ENCODE measurements around the gene SMARCA4. TPM values are rescaled to one million over a fixed set of nuclear protein-coding genes. Genes with fewer than 3 reads are reported as not detected.

The SMARCA4 gene
- total RNA-seq, 1 experiment from 2014 or later: 261 TPM

DNA sequence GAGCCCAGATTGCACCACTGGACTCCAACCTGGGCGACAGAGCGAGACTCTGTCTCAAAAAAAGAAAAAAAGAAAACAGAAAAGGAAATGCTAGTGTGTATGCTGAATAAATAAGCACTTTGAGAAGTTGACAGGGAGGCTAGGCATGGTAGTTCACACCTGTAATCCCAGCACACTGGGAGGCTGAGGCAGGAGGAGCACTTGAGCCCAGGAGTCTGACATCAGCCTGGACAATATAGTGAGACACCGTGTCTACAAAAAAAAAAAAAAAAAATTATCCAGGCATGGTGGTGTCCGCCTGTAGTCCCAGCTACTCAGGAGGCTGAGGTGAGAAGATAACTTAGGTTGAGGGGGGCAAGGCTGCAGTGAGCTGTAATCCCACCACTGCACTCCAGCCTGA is 109.3 kb downstream of the SMARCA4 start:
- Histone ChIP-seq H3K18ac (ENCODE audit: insufficient read length, low read depth, low read length) (no peak overlapping the region), H3K27ac (ENCODE audit: insufficient read length, low read depth, low read length) (no peak overlapping the region), H2BK12ac (ENCODE audit: insufficient read length, low read depth, low read length) (no peak overlapping the region), H2BK20ac (ENCODE audit: low read depth, low read length, poor library complexity, severe bottlenecking) (no peak overlapping the region), H4K8ac (replicated peaks; ENCODE audit: insufficient read length, low read depth, low read length) (no peak overlapping the region), H3K4ac (ENCODE audit: low read depth, low read length) (no peak overlapping the region), H3K23ac (ENCODE audit: insufficient read length, low read depth, low read length) (no peak overlapping the region), H3K79me2 (ENCODE audit: insufficient read depth, low read length) (no peaks in the 10 kb centered on the region), H3T11ph (ENCODE audit: low read length) (no peak overlapping the region), H4K5ac (ENCODE audit: insufficient read length, low read depth, low read length) (no peak overlapping the region), H3K4me2 (ENCODE audit: insufficient read depth, insufficient read length, low read length) (no peak overlapping the region), H3K56ac (ENCODE audit: insufficient read length, low read depth, low read length) (no peak overlapping the region), H3K27me3 (ENCODE audit: insufficient read depth, low read length) (no peaks in the 10 kb centered on the region), H4K91ac (ENCODE audit: insufficient read length, low read depth, low read length) (no peak overlapping the region), H2AK5ac (ENCODE audit: insufficient read length, low read length) (no peak overlapping the region), H2AFZ (ENCODE audit: low read length) (no peak overlapping the region), H4K20me1 (ENCODE audit: control insufficient read depth, insufficient read depth, insufficient read length) (peaks cover under 1% of the 10 kb centered on the region), H3K79me1 (ENCODE audit: insufficient read depth, low read depth, low read length, poor library complexity, severe bottlenecking) (no peaks in the 10 kb centered on the region), H2BK15ac (ENCODE audit: low read depth, low read length) (no peak overlapping the region), H2BK120ac (ENCODE audit: low read depth, low read length, poor library complexity, severe bottlenecking) (no peak overlapping the region), H2BK5ac (ENCODE audit: insufficient read length, low read length) (no peak overlapping the region), H3K23me2 (ENCODE audit: insufficient read length, low read depth, low read length, poor library complexity, severe bottlenecking) (no peaks in the 10 kb centered on the region), H3K14ac (ENCODE audit: insufficient read depth, low read length) (no peak overlapping the region), H3K9ac (ENCODE audit: extremely low read depth, insufficient read length, low read length) (no peak overlapping the region), H3K4me1 (ENCODE audit: insufficient read depth, low read length) (peaks cover 8% of the 10 kb centered on the region; the same call in 1 of the 2 replicates), H3K9me3 (ENCODE audit: control insufficient read depth, low read depth, low read length) (no peaks in the 10 kb centered on the region)
- no peaks in the 10 kb centered on the region; a peak in 1 of 5 replicates for H3K9me3 Mint-ChIP-seq
- H3K27me3 Mint-ChIP-seq (ENCODE audit: low read depth): no peaks in the 10 kb centered on the region
- H3K27ac Mint-ChIP-seq: no peak overlapping the region
- peaks cover 17 to 19% (median 18%) of the 10 kb centered on the region in 3 experiments for H3K36me3 Mint-ChIP-seq (ENCODE audit: insufficient read depth in 1 of 3, low read depth in 3 of 3)
- TF ChIP-seq CTCF (conservative IDR thresholded peaks at IDR 0.05): no peak
- H3K4me3 Mint-ChIP-seq: no peak overlapping the region
- WGBS (ENCODE audit: extremely low coverage, insufficient read length, low lambda C conversion rate): no CpG with 5 or more reads among the region's 4 CpGs
- H3K4me1 Mint-ChIP-seq: peaks cover 5 to 11% of the 10 kb centered on the region in 2 experiments
- DNase-seq: no peak
